ENCODE results near the gene CSNK1A1L. TPM values are rescaled to one million over a fixed set of nuclear protein-coding genes. Genes with fewer than 3 reads are reported as not detected.

Gene CSNK1A1L
- polyA plus RNA-seq, 1 donor (not counting 4 experiments of a cell fraction or from before 2014, with no cell fraction given), result not detected

GRCh38 chr13:37076818-37077217 is 28.6 kb downstream of the CSNK1A1L start:
- no peak overlapping the region for H3K4me2 ChIP-seq (ENCODE audit: control insufficient read depth, extremely low read depth, insufficient read depth, low read depth, low read length)
- H3K79me2 ChIP-seq (ENCODE audit: control insufficient read depth, insufficient read depth, low read length), result no peaks in the 10 kb centered on the region
- H3K4me1 ChIP-seq (ENCODE audit: control insufficient read depth, extremely low read depth, insufficient read depth, low read length), result no peaks in the 10 kb centered on the region
- no peaks in the 10 kb centered on the region for H4K20me1 ChIP-seq (ENCODE audit: control insufficient read depth, extremely low read depth, insufficient read depth, low read length)
- no peaks in the 10 kb centered on the region for H3K9me1 ChIP-seq (ENCODE audit: control insufficient read depth, extremely low read depth, insufficient read depth, low read length)
- no peak for DNase-seq (ENCODE audit: low read depth, low spot score)
- H3K27me3 ChIP-seq (ENCODE audit: control insufficient read depth, extremely low read depth, insufficient read depth, low read length), result no peaks in the 10 kb centered on the region
- H3K27ac ChIP-seq (ENCODE audit: control insufficient read depth, insufficient read depth, low read length), result no peak overlapping the region
- no peak overlapping the region for H2AFZ ChIP-seq (ENCODE audit: control insufficient read depth, low read length)
- H3K9ac ChIP-seq (ENCODE audit: control insufficient read depth, extremely low read depth, insufficient read depth, low read length), result no peak overlapping the region
- no peak for TF ChIP-seq CTCF (optimal IDR thresholded peaks at IDR 0.05 in 1 of 3, IDR thresholded peaks at IDR 0.05 in 1 of 3, conservative IDR thresholded peaks at IDR 0.05 in 1 of 3; ENCODE audit: extremely low read depth in 1 of 3, insufficient read depth in 2 of 3, low read length in 3 of 3)
- no peak for TF ChIP-seq EZH2 (IDR thresholded peaks at IDR 0.05; ENCODE audit: low read length)
- no peaks in the 10 kb centered on the region for H3K9me3 ChIP-seq (ENCODE audit: control insufficient read depth, low read depth, low read length)
- H3K4me3 ChIP-seq (ENCODE audit: control insufficient read depth in 2 of 3, extremely low read depth in 1 of 3, insufficient read depth in 2 of 3, low read depth in 1 of 3, low read length in 3 of 3), result no peak overlapping the region
- no peaks in the 10 kb centered on the region for H3K36me3 ChIP-seq (ENCODE audit: control insufficient read depth in 2 of 2, extremely low read depth in 1 of 2, insufficient read depth in 2 of 2, low read length in 2 of 2)
- no peak for FAIRE-seq
- dilution Hi-C loops (cut with MboI; ENCODE audit: extremely low pct_ligation_motif_present, low sequenced_read_pairs), result no loop called here

GRCh38 chr13:37075164-37075563 is 30.3 kb downstream of the CSNK1A1L start:
- no peak for TF ChIP-seq CTCF (optimal IDR thresholded peaks at IDR 0.05 in 1 of 3, IDR thresholded peaks at IDR 0.05 in 1 of 3, conservative IDR thresholded peaks at IDR 0.05 in 1 of 3; ENCODE audit: extremely low read depth in 1 of 3, insufficient read depth in 2 of 3, low read length in 3 of 3)
- TF ChIP-seq EZH2 (IDR thresholded peaks at IDR 0.05; ENCODE audit: low read length), result no peak
- Histone ChIP-seq H3K4me3 (ENCODE audit: control insufficient read depth in 2 of 3, extremely low read depth in 1 of 3, insufficient read depth in 2 of 3, low read depth in 1 of 3, low read length in 3 of 3) (no peak overlapping the region), H3K4me1 (ENCODE audit: control insufficient read depth, extremely low read depth, insufficient read depth, low read length) (no peaks in the 10 kb centered on the region), H2AFZ (ENCODE audit: control insufficient read depth, low read length) (no peak overlapping the region), H3K27me3 (ENCODE audit: control insufficient read depth, extremely low read depth, insufficient read depth, low read length) (no peaks in the 10 kb centered on the region), H3K27ac (ENCODE audit: control insufficient read depth, insufficient read depth, low read length) (no peak overlapping the region), H3K9me3 (ENCODE audit: control insufficient read depth, low read depth, low read length) (no peaks in the 10 kb centered on the region), H3K79me2 (ENCODE audit: control insufficient read depth, insufficient read depth, low read length) (no peaks in the 10 kb centered on the region), H3K9ac (ENCODE audit: control insufficient read depth, extremely low read depth, insufficient read depth, low read length) (no peak overlapping the region), H4K20me1 (ENCODE audit: control insufficient read depth, extremely low read depth, insufficient read depth, low read length) (no peaks in the 10 kb centered on the region), H3K4me2 (ENCODE audit: control insufficient read depth, extremely low read depth, insufficient read depth, low read depth, low read length) (no peak overlapping the region), H3K36me3 (ENCODE audit: control insufficient read depth in 2 of 2, extremely low read depth in 1 of 2, insufficient read depth in 2 of 2, low read length in 2 of 2) (no peaks in the 10 kb centered on the region), H3K9me1 (ENCODE audit: control insufficient read depth, extremely low read depth, insufficient read depth, low read length) (no peaks in the 10 kb centered on the region)
- dilution Hi-C loops (cut with MboI; ENCODE audit: extremely low pct_ligation_motif_present, low sequenced_read_pairs), result no loop called here
- FAIRE-seq, result no peak
- no peak for DNase-seq (ENCODE audit: low read depth, low spot score)

Measured in keratinocyte (primary cell).